Transverse colon (tissue), 4 donors: ENCODE data around the gene INPP1.

ENCODE experiments used
- CTCF ChIP-seq, 5 experiments: fragments of 200-600 bp in 3 of 5; fragments of 450-650 bp in 2 of 5; sonication (generic) in 3 of 5; IDR thresholded peaks; 1 replicate in 2 of 5; 2 replicates in 3 of 5; pipeline ENCODE4 v1.5.1; 2016 to 2017; ENCODE audit warnings: antibody characterized with exemption in 5 of 5, inconsistent platforms in 3 of 5, mild to moderate bottlenecking in 2 of 5, moderate library complexity in 1 of 5
- POLR2A ChIP-seq: fragments of 450-650 bp; IDR thresholded peaks from one replicate; pipeline ENCODE4 v1.6.1; 2016; ENCODE audit warnings: antibody characterized with exemption, mild to moderate bottlenecking, moderate library complexity
- POLR2AphosphoS5 ChIP-seq, 3 donors: sonication (generic); formaldehyde crosslinking; IDR thresholded peaks; one replicate each; pipeline ENCODE4 v1.6.1; 2016; ENCODE audit warnings: antibody characterized with exemption in 3 of 3

- TF ChIP-seq CTCF (IDR thresholded peaks at IDR 0.05) (no peak), POLR2A (no peak), POLR2AphosphoS5 (IDR thresholded peaks at IDR 0.05) (no peak)
These were observed 10.1 kb downstream of the INPP1 start for GRCh38 chr2:190353537-190353899.
